Hepatocyte (in vitro differentiated cells): Measurements from ENCODE around the gene KCNQ1.

Experiments used
- CTCF ChIP-seq: fragments of 200-600 bp; sonication (generic); IDR thresholded peaks from 2 replicates; pipeline ENCODE4 v1.5.1; 2016; ENCODE audit warnings: antibody characterized with exemption, mild to moderate bottlenecking; ENCODE audit not compliant: poor library complexity
- EZH2phosphoT487 ChIP-seq: fragments of 200-600 bp; sonication (generic); IDR thresholded peaks from one replicate; pipeline ENCODE4 v1.6.1; 2018; ENCODE audit warnings: antibody characterized with exemption, mild to moderate bottlenecking, low read depth, moderate library complexity; ENCODE audit not compliant: unreplicated experiment, severe bottlenecking

DNA sequence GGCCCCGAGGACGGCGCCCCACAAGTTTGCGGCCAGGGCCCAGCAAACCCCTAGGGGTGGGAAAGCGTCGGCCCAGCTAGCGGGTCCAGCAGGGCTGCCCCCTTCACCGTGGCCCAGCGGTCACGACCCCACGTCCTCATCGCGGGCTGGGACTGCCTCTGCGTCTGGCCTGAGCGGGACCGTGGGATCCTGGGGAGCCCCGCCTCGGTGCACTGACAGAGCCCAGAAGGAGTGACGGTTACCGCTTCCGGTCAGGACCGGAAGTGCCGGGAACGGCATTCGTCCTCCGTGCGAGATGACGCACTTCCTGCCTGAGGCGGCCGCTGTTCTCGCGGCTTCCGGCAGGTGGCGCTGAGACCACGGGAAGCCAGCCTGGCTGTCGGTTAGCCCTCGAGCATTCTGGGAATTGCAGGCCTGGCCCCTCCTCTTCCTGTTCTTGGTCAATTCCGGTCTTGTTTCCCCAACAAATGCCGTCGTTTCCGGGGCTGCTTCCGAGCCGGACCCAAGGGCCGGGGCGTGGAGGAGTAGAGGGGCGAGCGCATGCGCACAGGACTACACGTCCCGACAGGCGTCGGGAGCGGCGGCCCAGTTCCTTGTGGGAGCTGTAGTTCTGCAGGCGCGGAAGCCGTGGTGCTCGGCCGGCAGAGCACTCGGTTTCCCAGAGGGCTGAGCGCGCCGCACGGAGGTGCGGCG, 44.6 kb upstream of the KCNQ1 start, which contains the start of gene TSSC4:
- no peak for TF ChIP-seq EZH2phosphoT487
- peak; percentile 100 for TF ChIP-seq CTCF
